GM18517 (cell line): ENCODE results near the gene UBE2A.

Source experiments
- ATAC-seq: cut with Tn5 transposase; IDR thresholded peaks from one replicate; pipeline ENCODE4 v1.9.1; 2021; ENCODE audit warnings: mild to moderate bottlenecking, moderate library complexity; ENCODE audit not compliant: unreplicated experiment

Gene UBE2A

DNA sequence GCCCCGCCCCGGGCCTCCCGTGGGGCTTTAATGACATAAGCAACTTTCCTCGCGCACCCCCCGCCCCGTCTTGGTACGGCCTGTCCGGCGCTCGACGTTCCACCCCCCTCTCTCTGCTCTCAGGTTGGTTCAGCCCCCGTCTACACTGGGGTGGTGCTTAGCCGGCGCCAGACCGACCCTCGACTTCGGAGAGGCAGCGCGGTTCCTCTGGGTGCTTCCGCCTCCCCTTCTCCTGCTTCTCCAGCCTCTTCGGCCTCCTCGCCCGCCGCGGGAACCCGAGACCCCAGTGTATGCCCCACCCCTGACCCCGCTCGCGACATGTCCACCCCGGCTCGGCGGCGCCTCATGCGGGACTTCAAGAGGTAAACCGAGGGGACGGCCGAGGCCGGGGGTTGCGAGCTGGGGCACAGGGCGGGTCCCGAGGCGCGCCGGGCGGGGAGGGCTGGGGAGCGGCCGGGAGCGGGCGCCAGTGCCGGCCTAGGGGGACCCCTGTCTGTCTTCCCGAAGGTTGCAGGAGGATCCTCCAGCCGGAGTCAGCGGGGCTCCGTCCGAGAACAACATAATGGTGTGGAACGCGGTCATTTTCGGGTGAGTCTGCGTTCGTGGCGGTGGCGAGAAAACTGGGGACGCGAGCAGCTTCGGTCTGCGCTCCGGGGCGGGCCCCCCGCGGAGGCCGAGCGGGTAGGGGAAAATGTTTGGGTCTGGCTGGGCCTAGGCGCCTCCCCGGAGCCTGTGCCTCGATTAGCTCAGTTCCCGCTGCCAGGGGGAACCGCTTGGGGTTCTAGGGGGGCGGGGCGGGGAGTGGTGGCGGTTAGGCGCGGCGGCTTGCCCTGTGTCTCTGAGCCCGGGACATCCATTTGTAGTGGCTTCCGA lies at the start of gene UBE2A:
Gene UBE2A (plus strand): TSS at position 170 of the 873 bp plus-strand sequence. CDS start 149 bp downstream, at position 319.
- peak; percentile 78 for ATAC-seq

- no peak for ATAC-seq
These were observed 44.8 kb upstream of the UBE2A start for GRCh38 chrX:119529345-119530276.

DNA sequence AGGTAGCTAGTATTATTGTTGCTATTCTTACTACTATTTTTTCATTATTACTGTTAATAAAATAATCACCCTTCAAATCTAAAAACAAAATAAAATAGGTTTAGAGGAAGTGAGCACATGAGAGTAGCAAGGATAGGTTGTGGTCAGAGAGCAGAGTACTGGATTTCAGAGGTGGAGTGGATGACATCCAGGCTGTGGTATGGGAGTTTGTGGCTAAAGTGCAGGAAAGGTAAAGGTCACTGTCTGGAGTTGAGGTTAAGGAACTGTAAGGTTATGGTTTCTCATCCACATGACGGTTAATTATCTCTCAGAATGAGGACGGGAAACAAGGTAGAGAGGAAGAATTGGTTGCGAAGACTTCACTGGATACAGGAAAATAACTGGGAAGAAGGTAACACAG lies 36.9 kb upstream of the UBE2A start:
- ATAC-seq, result no peak

- ATAC-seq, result no peak
These were observed 34.5 kb upstream of the UBE2A start for GRCh38 chrX:119539872-119540271.

DNA sequence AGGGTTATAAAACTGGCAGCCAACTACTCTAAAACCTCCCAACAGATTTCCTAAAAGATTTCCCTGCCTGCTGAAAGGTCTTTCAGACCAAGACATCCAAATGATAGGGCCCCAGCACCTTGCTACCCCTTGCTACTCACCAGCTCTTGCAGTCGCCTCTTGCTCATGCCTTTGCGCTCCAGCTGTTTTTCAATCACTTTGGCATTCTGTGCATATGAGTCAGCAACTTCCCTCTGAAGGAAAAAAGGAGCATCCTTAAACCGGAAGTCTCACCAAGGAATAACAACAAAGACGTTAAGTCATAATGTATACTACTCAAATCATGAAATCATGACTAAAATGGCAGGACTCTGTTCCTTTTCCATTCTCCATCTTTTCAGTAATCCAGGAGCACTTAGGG lies 33.2 kb upstream of the UBE2A start:
- no peak for ATAC-seq

DNA sequence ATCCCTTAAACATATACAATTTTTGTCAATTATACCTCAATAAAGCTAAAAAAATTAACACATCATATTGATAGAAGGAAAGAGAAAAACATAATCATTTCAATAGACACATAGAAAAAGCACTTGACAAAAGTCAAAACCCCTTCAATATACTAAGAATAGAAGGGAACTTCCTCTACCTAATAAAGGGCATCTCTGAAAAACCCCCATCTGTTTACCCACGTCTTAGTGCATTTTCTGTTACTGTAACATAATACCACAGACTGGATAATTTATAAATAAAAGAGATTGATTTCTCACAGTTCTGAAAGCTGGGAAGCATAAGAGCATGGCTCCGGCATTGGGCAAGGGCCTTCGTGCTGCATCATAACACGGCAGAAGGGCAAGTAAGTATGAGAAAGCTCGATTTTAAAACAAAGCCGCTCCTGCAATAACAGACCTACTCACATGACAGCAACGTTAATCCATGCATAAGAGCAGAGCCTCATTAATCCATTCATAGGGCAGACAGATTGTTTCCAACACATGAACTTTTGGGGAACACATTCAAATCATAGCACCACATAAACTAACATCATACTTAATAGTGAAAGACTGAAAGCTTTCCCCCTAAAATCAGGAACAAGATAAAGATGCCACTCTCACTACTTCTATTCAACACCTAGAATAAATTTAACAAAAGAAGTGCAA lies 24.9 kb upstream of the UBE2A start:
- ATAC-seq, result no peak

- no peak for ATAC-seq
These were observed 21.9 kb upstream of the UBE2A start for GRCh38 chrX:119552508-119552907.

GRCh38 chrX:119565107-119565663 lies 9.2 kb upstream of the UBE2A start, which contains the start of gene STEEP1:
Gene STEEP1 (minus strand): TSS chrX:119565409. CDS start chrX:119565355, 54 bp downstream.
- ATAC-seq, result peak; percentile 88

DNA sequence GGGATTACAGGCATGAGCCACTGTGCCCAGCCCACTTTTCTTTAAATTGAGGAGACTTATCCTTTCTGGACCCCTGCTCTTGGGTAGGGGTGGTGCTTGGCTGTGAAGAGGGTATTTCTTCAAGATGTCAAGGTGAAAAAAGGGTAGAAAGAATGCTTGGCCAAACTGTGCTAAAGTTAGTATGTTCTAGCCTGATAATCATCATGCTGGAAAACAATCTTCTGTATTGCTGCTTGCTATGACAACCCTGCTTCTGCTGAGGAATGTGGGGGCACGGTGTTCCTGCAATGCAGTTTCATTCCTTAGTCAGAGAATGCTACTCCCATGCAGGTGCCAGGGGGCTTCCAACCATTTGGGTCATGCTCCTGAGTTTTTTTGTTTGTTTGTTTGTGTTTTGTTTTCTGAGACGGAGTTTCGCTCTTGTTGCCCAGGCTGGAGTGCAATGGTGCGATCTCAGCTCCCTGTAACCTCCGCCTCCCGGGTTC lies 4.0 kb upstream of the UBE2A start:
- no peak for ATAC-seq

DNA sequence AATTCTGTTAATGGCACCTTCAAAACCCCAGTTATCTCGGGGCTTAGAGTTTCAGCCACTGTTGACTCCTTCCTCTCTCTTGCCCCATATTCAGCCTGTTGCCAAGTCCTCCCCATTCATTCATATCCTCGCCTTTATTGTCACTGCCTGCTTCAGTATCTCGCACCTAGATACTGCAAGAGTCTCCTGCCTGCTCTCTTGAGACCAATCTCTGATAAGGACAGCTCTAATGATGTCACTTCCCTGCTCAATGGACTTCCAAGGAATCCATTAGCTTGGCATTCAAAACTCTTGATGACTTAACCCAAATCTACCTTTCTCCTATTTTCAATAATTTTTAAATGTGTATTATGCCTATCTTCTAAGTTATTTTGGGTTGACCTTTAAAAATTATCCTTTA lies 1.1 kb upstream of the UBE2A start:
- ATAC-seq, result no peak

- ATAC-seq, result peak; percentile 70
These were observed 446 bp upstream of the UBE2A start for GRCh38 chrX:119573840-119574393.

DNA sequence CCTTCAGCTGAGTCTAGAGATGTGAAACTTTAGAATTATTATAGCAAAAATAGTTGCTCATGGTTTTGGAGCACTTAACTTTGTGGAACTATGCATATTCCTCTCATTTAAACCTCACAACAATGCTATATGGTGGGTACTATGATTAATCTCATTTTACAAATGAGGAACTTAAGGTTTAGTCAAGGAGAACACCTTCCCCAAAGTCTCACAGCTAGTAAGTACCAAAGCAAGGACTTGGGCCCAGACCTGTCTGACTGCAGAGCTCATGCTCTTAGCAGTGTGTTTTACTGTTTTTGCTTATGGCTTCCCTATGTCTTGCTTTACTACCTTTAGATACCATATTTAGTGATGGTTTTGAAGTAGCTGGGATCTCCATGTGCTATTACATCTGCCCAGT lies 5.1 kb downstream of the UBE2A start:
- ATAC-seq, result no peak

DNA sequence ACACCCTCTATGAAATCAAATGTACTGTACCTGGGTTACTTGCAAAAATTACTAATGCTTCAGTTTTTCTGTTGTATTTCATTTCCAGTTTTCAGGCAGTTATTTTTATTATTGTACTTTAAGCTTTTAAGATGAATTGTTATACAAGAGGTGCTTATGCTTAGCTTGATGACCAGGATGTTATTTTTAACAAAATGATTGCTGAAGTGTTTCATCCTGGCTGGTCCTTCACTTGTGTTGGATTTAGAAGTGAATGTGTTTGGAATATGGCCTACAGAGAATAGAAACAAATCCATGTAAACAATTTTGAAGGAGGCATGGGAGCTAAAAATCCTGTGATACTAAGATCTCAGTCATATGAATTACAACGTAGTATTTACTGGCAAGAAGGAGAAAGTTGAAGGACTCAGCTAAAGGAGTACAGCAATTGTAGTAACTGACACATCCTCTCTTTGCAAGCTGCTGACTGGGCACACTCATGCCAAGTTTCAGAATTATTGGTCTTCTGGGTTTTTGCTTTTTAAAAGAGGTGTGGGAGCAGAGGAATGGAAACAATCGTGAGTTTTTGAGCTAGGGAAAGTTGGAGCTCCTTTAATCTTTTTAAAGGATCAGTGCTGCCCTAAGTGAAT lies 9.2 kb downstream of the UBE2A start:
- no peak for ATAC-seq

- no peak for ATAC-seq
These were observed 15.4 kb downstream of the UBE2A start for GRCh38 chrX:119589810-119590209.

DNA sequence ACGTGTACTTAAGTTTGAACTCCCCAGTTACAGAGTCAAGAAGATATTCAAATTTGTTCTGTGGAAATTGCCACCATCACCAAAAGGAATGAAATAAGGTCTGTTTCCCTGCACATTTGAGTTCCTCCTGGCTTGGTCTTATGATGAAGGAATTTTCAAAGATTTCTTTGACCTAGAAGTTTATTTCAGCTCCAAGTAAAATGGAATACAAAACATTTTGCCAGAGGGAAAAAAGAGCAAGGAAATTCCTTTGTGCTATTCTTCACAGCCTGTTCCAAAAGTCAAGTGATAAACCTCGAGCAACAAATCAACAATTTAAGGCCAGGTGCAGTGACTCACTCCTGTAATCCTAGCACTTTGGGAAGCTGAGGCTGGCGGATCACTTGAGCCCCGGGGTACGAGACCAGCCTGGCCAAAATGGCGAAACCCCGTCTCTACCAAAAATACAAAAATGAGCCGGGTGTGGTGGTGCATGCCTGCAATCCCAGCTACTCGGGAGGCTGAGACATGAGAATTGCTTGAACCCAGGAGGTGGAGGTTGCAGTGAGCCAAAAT lies 28.4 kb downstream of the UBE2A start:
- no peak for ATAC-seq

DNA sequence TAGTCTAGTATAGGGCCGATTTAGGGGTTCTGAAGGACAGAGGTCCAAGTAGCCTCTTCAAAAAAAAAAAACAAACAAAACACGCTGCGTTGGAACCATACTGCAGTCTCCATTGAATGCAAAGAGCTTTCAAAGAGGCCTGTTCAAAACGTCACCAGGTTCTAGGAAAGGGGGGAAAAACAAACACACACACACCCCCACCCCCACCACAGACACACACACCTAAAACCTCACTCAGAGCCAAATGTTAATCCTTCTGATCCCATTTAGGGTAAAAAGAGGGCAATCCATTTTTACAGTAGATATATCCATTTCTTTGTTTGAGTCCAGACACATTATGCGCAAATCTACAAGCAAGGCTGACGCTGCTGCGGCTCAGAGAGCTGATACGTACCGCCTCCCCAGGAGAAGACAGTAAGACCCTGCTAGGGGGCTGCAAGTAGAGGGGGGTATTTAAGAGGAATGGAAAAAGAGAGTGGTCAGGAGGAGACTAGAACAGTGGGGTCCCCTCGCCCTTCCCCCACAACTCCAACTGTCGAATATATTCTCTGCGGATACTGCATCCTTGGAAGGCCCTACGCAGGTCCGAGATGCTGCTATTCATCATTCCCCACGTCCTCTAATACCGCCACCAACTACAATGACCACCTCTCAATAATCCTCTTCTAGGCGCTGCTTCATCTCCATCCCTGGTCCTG lies 30.6 kb downstream of the UBE2A start:
- ATAC-seq, result no peak

DNA sequence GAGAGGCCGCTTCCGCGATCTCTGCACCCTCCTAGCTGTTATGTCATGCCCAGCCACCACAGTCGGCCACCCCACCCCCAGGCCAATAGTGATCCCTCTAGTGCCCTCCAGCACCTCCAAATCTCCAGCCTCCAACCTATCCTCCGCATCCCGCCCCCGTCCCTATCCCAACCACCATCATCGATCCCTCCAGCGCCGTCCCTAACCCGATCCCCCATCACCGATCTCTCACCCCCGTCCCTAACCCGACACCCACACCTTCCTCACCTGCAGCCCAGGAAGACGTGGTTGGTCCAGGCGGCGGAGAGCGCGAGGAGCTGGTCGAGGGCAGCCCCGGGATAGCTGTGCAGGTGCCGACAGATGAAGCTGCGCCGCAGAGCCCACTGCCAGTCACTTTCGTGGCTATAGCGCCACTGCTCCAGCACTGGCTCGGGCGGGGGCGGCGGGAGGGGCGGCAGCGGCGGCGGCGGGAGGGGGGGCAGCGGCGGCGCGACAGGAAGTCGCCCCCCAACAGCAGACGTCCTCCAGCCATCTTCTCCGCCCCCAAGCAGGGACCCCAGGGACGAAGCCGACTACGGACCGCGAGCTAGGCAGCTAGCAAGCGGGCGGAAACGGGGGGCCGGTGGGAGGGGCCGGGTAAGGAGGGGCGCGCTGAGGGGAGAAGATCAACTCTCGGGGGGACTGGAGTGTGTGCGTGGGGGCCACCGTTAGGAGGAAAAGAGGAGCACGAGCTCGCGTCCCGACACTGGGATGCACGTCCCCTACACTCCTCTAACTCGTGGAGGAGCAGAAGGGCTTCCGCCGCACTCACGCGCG lies 31.3 kb downstream of the UBE2A start:
- ATAC-seq, result peak; percentile 3
